Measurements from ENCODE around the gene SYT13.

Gene SYT13

DNA sequence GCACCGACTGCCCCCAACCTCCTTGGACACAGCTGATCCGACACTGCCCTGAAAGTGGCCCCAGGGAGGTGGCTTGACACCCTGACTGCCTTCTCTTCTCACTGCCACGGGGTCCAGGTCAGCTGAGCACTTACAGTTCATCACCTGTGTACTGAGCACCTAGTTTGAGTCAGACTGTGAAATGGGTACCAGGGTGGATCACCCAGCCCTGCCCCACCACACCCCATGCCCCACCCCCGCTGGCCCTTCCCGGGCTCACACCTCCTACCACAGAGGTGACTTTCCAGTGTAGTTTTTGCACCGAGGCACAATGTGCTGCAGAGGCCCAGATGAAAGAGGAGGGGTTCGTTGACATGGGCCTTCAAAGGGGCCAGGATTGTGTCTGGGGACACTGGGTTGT is 80.2 kb downstream of the SYT13 start:
- TF ChIP-seq, protein P1, sequence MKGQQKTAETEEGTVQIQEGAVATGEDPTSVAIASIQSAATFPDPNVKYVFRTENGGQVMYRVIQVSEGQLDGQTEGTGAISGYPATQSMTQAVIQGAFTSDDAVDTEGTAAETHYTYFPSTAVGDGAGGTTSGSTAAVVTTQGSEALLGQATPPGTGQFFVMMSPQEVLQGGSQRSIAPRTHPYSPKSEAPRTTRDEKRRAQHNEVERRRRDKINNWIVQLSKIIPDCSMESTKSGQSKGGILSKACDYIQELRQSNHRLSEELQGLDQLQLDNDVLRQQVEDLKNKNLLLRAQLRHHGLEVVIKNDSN (IDR thresholded peaks at IDR 0.05): no peak
- TF ChIP-seq TCF12 (IDR thresholded peaks at IDR 0.05; ENCODE audit: low read depth) (no peak), EGR1 (IDR thresholded peaks at IDR 0.05) (no peak), YY1 (IDR thresholded peaks at IDR 0.05; ENCODE audit: low read depth) (no peak), FOXM1 (IDR thresholded peaks at IDR 0.05; ENCODE audit: borderline replicate concordance, low read depth) (no peak), RAD21 (IDR thresholded peaks at IDR 0.05; ENCODE audit: low read depth) (no peak)

DNA sequence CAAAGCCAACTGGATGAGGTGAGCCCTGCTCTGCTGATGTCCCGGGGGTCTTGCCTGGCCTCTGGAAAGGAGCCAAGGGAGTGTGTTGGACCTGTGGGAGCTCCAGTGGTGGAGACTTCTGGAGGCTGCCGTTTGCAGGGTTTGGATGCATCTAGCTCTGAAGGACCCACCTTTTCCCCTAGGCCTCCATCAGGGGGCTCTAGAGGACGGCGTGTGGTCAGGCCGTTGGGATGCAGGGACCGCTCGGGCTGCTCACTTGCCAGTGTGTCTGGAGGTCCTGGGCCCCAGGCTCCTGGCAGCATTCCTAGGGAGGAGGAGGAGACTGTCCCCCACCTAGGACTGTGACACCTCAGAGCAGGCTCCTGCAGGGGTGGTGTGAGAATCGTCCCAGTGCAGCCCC is 81.4 kb downstream of the SYT13 start:
- TF ChIP-seq, protein P2, sequence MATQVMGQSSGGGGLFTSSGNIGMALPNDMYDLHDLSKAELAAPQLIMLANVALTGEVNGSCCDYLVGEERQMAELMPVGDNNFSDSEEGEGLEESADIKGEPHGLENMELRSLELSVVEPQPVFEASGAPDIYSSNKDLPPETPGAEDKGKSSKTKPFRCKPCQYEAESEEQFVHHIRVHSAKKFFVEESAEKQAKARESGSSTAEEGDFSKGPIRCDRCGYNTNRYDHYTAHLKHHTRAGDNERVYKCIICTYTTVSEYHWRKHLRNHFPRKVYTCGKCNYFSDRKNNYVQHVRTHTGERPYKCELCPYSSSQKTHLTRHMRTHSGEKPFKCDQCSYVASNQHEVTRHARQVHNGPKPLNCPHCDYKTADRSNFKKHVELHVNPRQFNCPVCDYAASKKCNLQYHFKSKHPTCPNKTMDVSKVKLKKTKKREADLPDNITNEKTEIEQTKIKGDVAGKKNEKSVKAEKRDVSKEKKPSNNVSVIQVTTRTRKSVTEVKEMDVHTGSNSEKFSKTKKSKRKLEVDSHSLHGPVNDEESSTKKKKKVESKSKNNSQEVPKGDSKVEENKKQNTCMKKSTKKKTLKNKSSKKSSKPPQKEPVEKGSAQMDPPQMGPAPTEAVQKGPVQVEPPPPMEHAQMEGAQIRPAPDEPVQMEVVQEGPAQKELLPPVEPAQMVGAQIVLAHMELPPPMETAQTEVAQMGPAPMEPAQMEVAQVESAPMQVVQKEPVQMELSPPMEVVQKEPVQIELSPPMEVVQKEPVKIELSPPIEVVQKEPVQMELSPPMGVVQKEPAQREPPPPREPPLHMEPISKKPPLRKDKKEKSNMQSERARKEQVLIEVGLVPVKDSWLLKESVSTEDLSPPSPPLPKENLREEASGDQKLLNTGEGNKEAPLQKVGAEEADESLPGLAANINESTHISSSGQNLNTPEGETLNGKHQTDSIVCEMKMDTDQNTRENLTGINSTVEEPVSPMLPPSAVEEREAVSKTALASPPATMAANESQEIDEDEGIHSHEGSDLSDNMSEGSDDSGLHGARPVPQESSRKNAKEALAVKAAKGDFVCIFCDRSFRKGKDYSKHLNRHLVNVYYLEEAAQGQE (IDR thresholded peaks at IDR 0.05; ENCODE audit: low read depth): no peak
- TF ChIP-seq EGR1 (IDR thresholded peaks at IDR 0.05): no peak
- TF ChIP-seq TAF1 (IDR thresholded peaks at IDR 0.05; ENCODE audit: low read depth): no peak
- TF ChIP-seq TEAD4 (IDR thresholded peaks at IDR 0.05): no peak
- no peak for TF ChIP-seq TCF12 (IDR thresholded peaks at IDR 0.05; ENCODE audit: low read depth)
- TF ChIP-seq, protein P1 (IDR thresholded peaks at IDR 0.05): no peak
- no peak for TF ChIP-seq CEBPB (IDR thresholded peaks at IDR 0.05)
- TF ChIP-seq, protein P3, sequence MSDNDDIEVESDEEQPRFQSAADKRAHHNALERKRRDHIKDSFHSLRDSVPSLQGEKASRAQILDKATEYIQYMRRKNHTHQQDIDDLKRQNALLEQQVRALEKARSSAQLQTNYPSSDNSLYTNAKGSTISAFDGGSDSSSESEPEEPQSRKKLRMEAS (IDR thresholded peaks at IDR 0.05): no peak
- no peak for TF ChIP-seq ZBTB7A (IDR thresholded peaks at IDR 0.05; ENCODE audit: low read depth)
- TF ChIP-seq YY1 (IDR thresholded peaks at IDR 0.05; ENCODE audit: low read depth): no peak
- TF ChIP-seq FOXM1 (IDR thresholded peaks at IDR 0.05; ENCODE audit: borderline replicate concordance, low read depth): no peak
- no peak for TF ChIP-seq NFIC (IDR thresholded peaks at IDR 0.05)
- TF ChIP-seq EP300 (IDR thresholded peaks at IDR 0.05; ENCODE audit: borderline replicate concordance): no peak
- TF ChIP-seq RAD21 (IDR thresholded peaks at IDR 0.05; ENCODE audit: low read depth): no peak
- TF ChIP-seq CREB1 (IDR thresholded peaks at IDR 0.05; ENCODE audit: low read depth): no peak

DNA sequence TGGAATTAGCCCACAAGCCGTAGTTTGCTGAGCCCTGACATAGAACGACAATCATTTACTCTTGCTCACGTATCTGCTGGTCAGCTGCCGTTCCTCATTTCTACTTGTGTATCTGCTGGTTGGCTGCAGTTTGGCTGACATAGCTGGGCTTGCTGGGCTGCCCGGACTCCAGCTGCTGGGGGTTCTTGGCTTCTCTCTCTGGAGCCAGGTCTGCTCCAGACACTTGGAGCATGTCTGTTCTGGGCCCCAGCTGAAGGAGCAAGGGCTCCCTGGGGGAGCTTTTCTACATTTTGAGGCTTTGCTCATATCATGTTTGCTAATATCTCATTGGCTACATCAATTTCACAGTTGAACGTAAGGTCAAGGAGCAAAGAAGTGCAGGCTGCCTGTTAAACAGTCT is 92.4 kb downstream of the SYT13 start:
- TF ChIP-seq YY1 (IDR thresholded peaks at IDR 0.05; ENCODE audit: low read depth): no peak
- TF ChIP-seq TEAD4 (IDR thresholded peaks at IDR 0.05): no peak
- no peak for TF ChIP-seq EP300 (IDR thresholded peaks at IDR 0.05; ENCODE audit: borderline replicate concordance)
- no peak for TF ChIP-seq CREB1 (IDR thresholded peaks at IDR 0.05; ENCODE audit: low read depth)
- TF ChIP-seq, protein P3 (IDR thresholded peaks at IDR 0.05): no peak
- no peak for TF ChIP-seq TAF1 (IDR thresholded peaks at IDR 0.05; ENCODE audit: low read depth)

Data from Ishikawa (cell line).